H9 (cell line): ENCODE data around the gene CCDC69. TPM values are rescaled to one million over a fixed set of nuclear protein-coding genes. Genes with fewer than 3 reads are reported as not detected.
A peak's percentile ranks its signal among the peaks of the same experiment; 100 is the strongest.

Experiments
- DNase-seq: peaks from one replicate; pipeline ENCODE4 v3.0.0-alpha.2; 2017
- H2AFZ ChIP-seq: one replicate; pipeline ENCODE4 v1.6.1; 2013; ENCODE audit warnings: mild to moderate bottlenecking, low read length, control low read depth, moderate library complexity
- H2AK5ac ChIP-seq: 2 replicates; pipeline ENCODE4 v1.6.1; 2013; ENCODE audit warnings: low read length, control low read depth, mixed read lengths; ENCODE audit not compliant: insufficient read length
- H2BK120ac ChIP-seq: one replicate; pipeline ENCODE4 v1.6.1; 2013; ENCODE audit warnings: low read depth, mild to moderate bottlenecking, low read length, control low read depth, inconsistent platforms; ENCODE audit not compliant: poor library complexity, severe bottlenecking
- H2BK12ac ChIP-seq: 2 replicates; pipeline ENCODE4 v1.6.1; 2013; ENCODE audit warnings: low read length, control low read depth, mixed read lengths, low read depth; ENCODE audit not compliant: insufficient read length
- H2BK15ac ChIP-seq: 2 replicates; pipeline ENCODE4 v1.6.1; 2013; ENCODE audit warnings: low read depth, low read length, control low read depth
- H2BK20ac ChIP-seq: one replicate; pipeline ENCODE4 v1.6.1; 2013; ENCODE audit warnings: low read depth, mild to moderate bottlenecking, low read length, control low read depth, inconsistent platforms; ENCODE audit not compliant: poor library complexity, severe bottlenecking
- H2BK5ac ChIP-seq: 2 replicates; pipeline ENCODE4 v1.6.1; 2013; ENCODE audit warnings: low read length, control low read depth, mixed read lengths; ENCODE audit not compliant: insufficient read length
- H3K14ac ChIP-seq: 2 replicates; pipeline ENCODE4 v1.6.1; 2013; ENCODE audit warnings: low read length, control low read depth; ENCODE audit not compliant: insufficient read depth
- H3K18ac ChIP-seq: 2 replicates; pipeline ENCODE4 v1.6.1; 2013; ENCODE audit warnings: low read depth, mild to moderate bottlenecking, mixed read lengths, low read length, control low read depth; ENCODE audit not compliant: insufficient read length
- H3K23ac ChIP-seq: 2 replicates; pipeline ENCODE4 v1.6.1; 2013; ENCODE audit warnings: low read length, control low read depth, mixed read lengths, low read depth; ENCODE audit not compliant: insufficient read length
- H3K23me2 ChIP-seq: 2 replicates; pipeline ENCODE4 v1.6.1; 2013; ENCODE audit warnings: low read depth, mild to moderate bottlenecking, mixed read lengths, low read length, control low read depth; ENCODE audit not compliant: insufficient read length, poor library complexity, severe bottlenecking
- H3K27ac ChIP-seq: 2 replicates; pipeline ENCODE4 v1.5.1; 2013; ENCODE audit warnings: low read length, control low read depth, mixed read lengths, low read depth; ENCODE audit not compliant: insufficient read length
- H3K27me3 ChIP-seq: 2 replicates; pipeline ENCODE4 v1.6.1; 2013; ENCODE audit warnings: low read length, control low read depth, inconsistent platforms; ENCODE audit not compliant: insufficient read depth
- H3K4ac ChIP-seq: 2 replicates; pipeline ENCODE4 v1.6.1; 2013; ENCODE audit warnings: low read depth, mild to moderate bottlenecking, control low read depth, inconsistent platforms, low read length, moderate library complexity
- H3K4me1 ChIP-seq: 2 replicates; pipeline ENCODE4 v1.6.1; 2013; ENCODE audit warnings: low read length, control low read depth, inconsistent platforms; ENCODE audit not compliant: insufficient read depth
- H3K4me2 ChIP-seq: 2 replicates; pipeline ENCODE4 v1.6.1; 2013; ENCODE audit warnings: low read length, control low read depth, mixed read lengths; ENCODE audit not compliant: insufficient read length, insufficient read depth
- H3K56ac ChIP-seq: 2 replicates; pipeline ENCODE4 v1.6.1; 2013; ENCODE audit warnings: low read depth, mild to moderate bottlenecking, mixed read lengths, low read length, control low read depth; ENCODE audit not compliant: insufficient read length
- H3K79me1 ChIP-seq: 2 replicates; pipeline ENCODE4 v1.6.1; 2013; ENCODE audit warnings: low read depth, mild to moderate bottlenecking, moderate library complexity, low read length, control low read depth, inconsistent platforms; ENCODE audit not compliant: insufficient read depth, poor library complexity, severe bottlenecking
- H3K79me2 ChIP-seq: 2 replicates; pipeline ENCODE4 v1.6.1; 2013; ENCODE audit warnings: low read length, control low read depth, inconsistent platforms; ENCODE audit not compliant: insufficient read depth
- H3K9ac ChIP-seq: 2 replicates; pipeline ENCODE4 v1.6.1; 2013; ENCODE audit warnings: low read length, control low read depth, mixed read lengths; ENCODE audit not compliant: insufficient read length; ENCODE audit errors: extremely low read depth
- H3K9me3 ChIP-seq: one replicate; pipeline ENCODE4 v1.6.1; 2013; ENCODE audit warnings: low read depth, low read length, inconsistent platforms; ENCODE audit not compliant: control insufficient read depth
- H3T11ph ChIP-seq: one replicate; pipeline ENCODE4 v1.6.1; 2013; ENCODE audit warnings: mild to moderate bottlenecking, low read length, control low read depth, inconsistent platforms
- H4K20me1 ChIP-seq: one replicate; pipeline ENCODE4 v1.6.1; 2013; ENCODE audit not compliant: control insufficient read depth, insufficient read length, insufficient read depth
- H4K5ac ChIP-seq: 2 replicates; pipeline ENCODE4 v1.6.1; 2013; ENCODE audit warnings: low read depth, mild to moderate bottlenecking, mixed read lengths, low read length, control low read depth; ENCODE audit not compliant: insufficient read length
- H4K8ac ChIP-seq: replicated peaks from 2 replicates; pipeline ENCODE4 v1.6.1; 2013; ENCODE audit warnings: low read length, control low read depth, mixed read lengths, low read depth; ENCODE audit not compliant: insufficient read length
- H4K91ac ChIP-seq: 2 replicates; pipeline ENCODE4 v1.6.1; 2013; ENCODE audit warnings: low read depth, mild to moderate bottlenecking, moderate library complexity, mixed read lengths, low read length, control low read depth; ENCODE audit not compliant: insufficient read length
- H3K27ac Mint-ChIP-seq, 3 experiments: 2 replicates in 2 of 3; 3 replicates in 1 of 3; pipeline ENCODE4 v1.8.0; 2020 to 2021; ENCODE audit warnings: mixed read lengths in 3 of 3, mild to moderate bottlenecking in 1 of 3, moderate library complexity in 1 of 3
- H3K27me3 Mint-ChIP-seq: 2 replicates; pipeline ENCODE4 v1.8.0; 2021; ENCODE audit warnings: low read depth, mild to moderate bottlenecking, moderate library complexity, mixed read lengths
- H3K36me3 Mint-ChIP-seq, 3 experiments: 2 replicates in 2 of 3; 3 replicates in 1 of 3; pipeline ENCODE4 v1.8.0; 2020 to 2021; ENCODE audit warnings: low read depth in 3 of 3, mixed read lengths in 3 of 3; ENCODE audit not compliant: insufficient read depth in 1 of 3
- H3K4me1 Mint-ChIP-seq, 2 experiments: 2 replicates each; pipeline ENCODE4 v1.8.0; 2020; ENCODE audit warnings: mixed read lengths in 2 of 2
- H3K4me3 Mint-ChIP-seq, 2 experiments: 2 replicates in 1 of 2; 3 replicates in 1 of 2; pipeline ENCODE4 v1.8.0; 2020 to 2021; ENCODE audit warnings: mild to moderate bottlenecking in 2 of 2, mixed read lengths in 2 of 2, moderate library complexity in 1 of 2
- H3K9me3 Mint-ChIP-seq, 2 experiments: 2 replicates in 1 of 2; 3 replicates in 1 of 2; pipeline ENCODE4 v1.8.0; 2020; ENCODE audit warnings: mild to moderate bottlenecking in 2 of 2, mixed read lengths in 2 of 2, moderate library complexity in 1 of 2
- CTCF ChIP-seq: fragments of 200-600 bp; sonication (generic); conservative IDR thresholded peaks from 3 replicates; pipeline ENCODE4 v1.8.0; 2021; ENCODE audit warnings: antibody characterized with exemption, mild to moderate bottlenecking
- WGBS: extraction: QIAGEN DNeasy Blood & Tissue Kit; methylation state at CpG from one replicate; pipeline ENCODE4 v1.1.7; 2013; ENCODE audit warnings: missing lambda C conversion rate, low lambda C conversion rate, mixed read lengths; ENCODE audit not compliant: insufficient read length; ENCODE audit errors: extremely low coverage; 5-methylcytosine and 5-hydroxymethylcytosine counted together
- total RNA-seq: library from RNA; stranded (reverse); gene quantifications from 2 replicates; pipeline ENCODE4 v1.2.1, GENCODE V29; 2021

Gene CCDC69
- total RNA-seq, 1 experiment from 2014 or later = 5.3 TPM

- no peak overlapping the region for H2BK12ac ChIP-seq
- no peak overlapping the region for H3K27ac ChIP-seq
- H3K14ac ChIP-seq = no peak overlapping the region
- no peaks in the 10 kb centered on the region for H3K23me2 ChIP-seq
- H3K79me2 ChIP-seq = no peaks in the 10 kb centered on the region; the same call in 1 of the 2 replicates
- H2BK5ac ChIP-seq = no peak overlapping the region
- no peak overlapping the region for H3K4me2 ChIP-seq
- H2BK120ac ChIP-seq = no peak overlapping the region
- H3K23ac ChIP-seq = no peak overlapping the region
- Mint-ChIP-seq H3K4me3 (no peak overlapping the region), H3K9me3 (no peaks in the 10 kb centered on the region), H3K36me3 (peaks cover 0 to 4% (median 1%) of the 10 kb centered on the region in 3 experiments; a peak in 3 of 7 replicates), H3K4me1 (peaks cover 15 to 19% of the 10 kb centered on the region in 2 experiments), H3K27ac (peak overlapping the region in 1 of 3 experiments; percentile 39; a peak in 1 of 7 replicates), H3K27me3 (no peaks in the 10 kb centered on the region)
- H3K9ac ChIP-seq = no peak overlapping the region
- no peaks in the 10 kb centered on the region for H3K79me1 ChIP-seq
- H4K5ac ChIP-seq = no peak overlapping the region
- H3K18ac ChIP-seq = no peak overlapping the region
- H4K20me1 ChIP-seq = no peaks in the 10 kb centered on the region
- H3T11ph ChIP-seq = no peak overlapping the region
- no peak overlapping the region for H2AK5ac ChIP-seq
- H2AFZ ChIP-seq = no peak overlapping the region
- H3K4me1 ChIP-seq = peaks cover 3% of the 10 kb centered on the region; the same call in 1 of the 2 replicates
- DNase-seq = no peak
- H2BK20ac ChIP-seq = no peak overlapping the region
- no peak overlapping the region for H2BK15ac ChIP-seq
- WGBS = no CpG with 5 or more reads among the region's 4 CpGs
- H3K27me3 ChIP-seq = no peaks in the 10 kb centered on the region
- H4K91ac ChIP-seq = no peak overlapping the region
- no peak overlapping the region for H3K56ac ChIP-seq
- H4K8ac ChIP-seq = no peak overlapping the region
- H3K9me3 ChIP-seq = no peaks in the 10 kb centered on the region
- TF ChIP-seq CTCF = no peak
- H3K4ac ChIP-seq = no peak overlapping the region
Measured at GRCh38 chr5:151259931-151260330, 36.0 kb upstream of the CCDC69 start.
